A673 (cell line): Measurements from ENCODE around the gene ADM2. TPM values are rescaled to one million over a fixed set of nuclear protein-coding genes. Genes with fewer than 3 reads are reported as not detected.

Source experiments
- BruUV-seq: library from RNA; stranded (reverse); fragments of 400-500 nt; replicated peaks from 2 replicates; lab custom pipeline; 2021; lab: Mats Ljungman, UMichigan
- CTCF ChIA-PET: fragments of 300-600 bp; sonication (Branson Sonifier 250); formaldehyde crosslinking; loops from one replicate; lab custom pipeline; 2022; ENCODE audit warnings: antibody characterized with exemption; lab: Charles Lee
- POLR2A ChIA-PET: fragments of 300-600 bp; sonication (Branson Sonifier 250); formaldehyde crosslinking; loops from one replicate; lab custom pipeline; 2022; ENCODE audit warnings: antibody characterized with exemption; ENCODE audit not compliant: low non-redundant PET; lab: Charles Lee
- DNase-seq: peaks from one replicate; pipeline ENCODE4 v3.0.0-alpha.2; 2015; ENCODE audit warnings: low spot score
- H3K27ac ChIP-seq: fragments of 200-600 bp; sonication (generic); 2 replicates; pipeline ENCODE4 v1.5.1; 2016; ENCODE audit warnings: mixed run types, low read depth, mild to moderate bottlenecking, mixed read lengths, antibody characterized with exemption, low read length; ENCODE audit not compliant: poor library complexity, severe bottlenecking
- H3K27me3 ChIP-seq: fragments of 200-600 bp; sonication (generic); replicated peaks from 2 replicates; pipeline ENCODE4 v1.6.1; 2017; ENCODE audit warnings: mixed run types, low read depth, mild to moderate bottlenecking, mixed read lengths, antibody characterized with exemption, low read length; ENCODE audit not compliant: insufficient read depth, poor library complexity
- H3K36me3 ChIP-seq: fragments of 200-600 bp; sonication (generic); 2 replicates; pipeline ENCODE4 v1.6.1; 2016; ENCODE audit warnings: mixed run types, mild to moderate bottlenecking, mixed read lengths, antibody characterized with exemption, low read length; ENCODE audit not compliant: insufficient read depth, poor library complexity, severe bottlenecking
- H3K4me1 ChIP-seq: fragments of 200-600 bp; sonication (generic); 2 replicates; pipeline ENCODE4 v1.6.1; 2017; ENCODE audit warnings: mixed run types, mild to moderate bottlenecking, mixed read lengths, antibody characterized with exemption, low read length; ENCODE audit not compliant: insufficient read depth, poor library complexity, severe bottlenecking
- H3K4me3 ChIP-seq: fragments of 200-600 bp; sonication (generic); 2 replicates; pipeline ENCODE4 v1.5.1; 2016; ENCODE audit warnings: low read depth, mixed run types, mild to moderate bottlenecking, mixed read lengths, low read length; ENCODE audit not compliant: poor library complexity, severe bottlenecking
- H3K9me3 ChIP-seq: fragments of 200-600 bp; sonication (generic); 2 replicates; pipeline ENCODE4 v1.6.1; 2016; ENCODE audit warnings: mixed run types, low read depth, mild to moderate bottlenecking, mixed read lengths, antibody characterized with exemption, low read length; ENCODE audit not compliant: poor library complexity, severe bottlenecking
- CTCF ChIP-seq: fragments of 300-800, 200-600 bp; sonication (generic); conservative IDR thresholded peaks from 2 replicates; pipeline ENCODE4 v1.5.1; 2017; ENCODE audit warnings: low read depth, mild to moderate bottlenecking, antibody characterized with exemption, low read length, moderate library complexity, mixed read lengths
- EZH2 ChIP-seq: fragments of 200-600 bp; sonication (generic); IDR thresholded peaks from 2 replicates; pipeline ENCODE4 v1.6.1; 2017; ENCODE audit warnings: borderline replicate concordance, low read depth, mild to moderate bottlenecking, mixed read lengths, antibody characterized with exemption, low read length; ENCODE audit not compliant: poor library complexity, severe bottlenecking
- intact Hi-C: fragments of 100-400 bp; cut with micrococcal nuclease; formaldehyde crosslinking; loops from one replicate; pipeline ENCODE4 v1.10.0; 2022; ENCODE audit not compliant: unreplicated experiment
- total RNA-seq: library from RNA; stranded (reverse); gene quantifications from 2 replicates; pipeline ENCODE4 v1.2.3, GENCODE V29; 2021

ADM2 gene
- total RNA-seq, 1 experiment from 2014 or later: 5.4 TPM

DNA sequence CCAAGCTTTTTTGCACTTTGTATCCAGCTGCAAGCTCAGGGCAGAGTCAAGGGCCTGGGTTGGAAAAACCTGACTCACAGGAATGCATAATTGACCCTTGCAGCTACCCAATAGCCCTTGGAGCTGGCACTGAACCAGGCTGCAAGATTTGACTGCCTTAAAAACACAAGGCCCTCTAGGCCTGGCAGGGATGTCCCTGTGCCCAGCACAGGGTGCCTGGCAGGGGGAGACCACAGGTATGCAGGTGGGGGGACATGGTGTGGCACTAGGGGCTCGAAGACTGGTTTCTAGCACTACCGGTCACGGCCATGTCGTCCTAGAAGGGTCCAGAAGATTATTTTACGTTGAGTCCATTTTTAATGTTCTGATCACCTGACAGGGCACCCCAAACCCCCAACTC lies 36.7 kb upstream of the ADM2 start:
- no TSS peak for BruUV-seq
- intact Hi-C loops: no loop called here
- ChIA-PET CTCF (interaction anchor here (0.6 kb wide), 1 partner anchor 202 kb away, joined by 3 read pairs; no protein-coding TSS in a partner anchor), POLR2A (no interaction called here)
- Histone ChIP-seq H3K27ac (peak overlapping the region; percentile 47), H3K36me3 (peaks cover 60% of the 10 kb centered on the region), H3K4me1 (no peaks in the 10 kb centered on the region), H3K9me3 (no peaks in the 10 kb centered on the region), H3K4me3 (no peak overlapping the region), H3K27me3 (no peaks in the 10 kb centered on the region)
- TF ChIP-seq CTCF (no peak), EZH2 (no peak)
- no peak for DNase-seq

GRCh38 chr22:50445071-50445879 lies 36.1 kb upstream of the ADM2 start:
- no TSS peak for BruUV-seq
- POLR2A ChIA-PET: interaction anchor here (0.5 kb wide), 1 partner anchor 43 kb away, joined by 6 read pairs; no protein-coding TSS in a partner anchor
- DNase-seq: peak; percentile 28
- H3K9me3 ChIP-seq: no peaks in the 10 kb centered on the region
- intact Hi-C loops: no loop called here
- H3K27ac ChIP-seq: peak overlapping the region; percentile 47
- peaks cover 57% of the 10 kb centered on the region for H3K36me3 ChIP-seq
- H3K4me3 ChIP-seq: no peak overlapping the region
- no peak for TF ChIP-seq EZH2
- TF ChIP-seq CTCF: no peak
- no peaks in the 10 kb centered on the region for H3K4me1 ChIP-seq
- CTCF ChIA-PET: interaction anchor here (0.6 kb wide), 1 partner anchor 203 kb away, joined by 3 read pairs; no protein-coding TSS in a partner anchor
- no peaks in the 10 kb centered on the region for H3K27me3 ChIP-seq

DNA sequence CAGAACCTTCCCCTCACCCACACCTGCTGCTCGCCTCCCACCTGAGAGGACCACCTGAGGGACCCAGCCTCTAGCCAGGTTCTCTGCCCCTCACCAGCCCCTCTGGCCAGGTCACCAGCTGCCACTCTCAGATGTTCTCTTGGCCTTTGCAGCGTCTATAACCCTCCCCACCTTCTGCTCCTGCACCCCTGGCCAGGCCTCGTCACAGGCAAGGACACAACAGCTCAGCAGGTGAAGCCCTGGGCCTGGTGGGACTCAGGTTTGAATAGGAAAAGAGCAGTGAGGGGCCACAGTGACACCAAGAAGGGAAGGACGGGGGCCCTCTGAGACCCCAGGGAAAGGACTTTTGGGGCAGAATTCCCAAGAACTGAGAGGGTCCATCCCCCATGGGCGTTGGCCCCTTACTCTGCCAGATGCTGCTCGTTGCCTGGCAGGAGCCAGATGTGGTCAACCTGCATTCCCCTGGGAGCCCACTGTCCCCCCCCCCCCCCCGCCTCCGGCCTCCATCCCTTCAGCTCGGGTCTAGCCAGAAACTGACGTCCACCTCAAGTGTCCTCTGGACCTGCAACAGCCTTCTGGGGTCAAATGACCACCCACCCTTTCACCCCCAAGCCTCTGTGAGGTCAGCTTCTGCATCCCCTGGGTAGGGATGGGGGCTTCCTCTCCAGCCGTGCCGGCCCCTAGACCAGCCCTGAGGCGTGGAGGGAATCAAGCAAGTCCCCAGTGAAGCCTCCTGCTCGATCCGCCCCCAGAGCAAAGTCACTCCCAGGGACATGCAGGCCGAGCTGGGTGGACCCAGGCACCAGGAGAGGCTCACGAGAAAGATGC lies 35.2 kb upstream of the ADM2 start:
- Histone ChIP-seq H3K36me3 (peaks cover 50% of the 10 kb centered on the region), H3K4me1 (no peaks in the 10 kb centered on the region), H3K9me3 (no peaks in the 10 kb centered on the region), H3K27ac (no peak overlapping the region), H3K4me3 (no peak overlapping the region), H3K27me3 (no peaks in the 10 kb centered on the region)
- no TSS peak for BruUV-seq
- TF ChIP-seq CTCF (no peak), EZH2 (no peak)
- no peak for DNase-seq
- ChIA-PET CTCF (no interaction called here), POLR2A (interaction anchor here (0.5 kb wide), 1 partner anchor 44 kb away, joined by 6 read pairs; no protein-coding TSS in a partner anchor)
- intact Hi-C loops: no loop called here
